GM21423 (cell line): ENCODE measurements around the gene MUC21.
A peak's percentile ranks its signal among the peaks of the same experiment; 100 is the strongest.

Experiments
- ATAC-seq: cut with Tn5 transposase; IDR thresholded peaks from one replicate; pipeline ENCODE4 v1.9.1; 2021; ENCODE audit warnings: mild to moderate bottlenecking, moderate library complexity; ENCODE audit not compliant: unreplicated experiment

Gene MUC21

GRCh38 chr6:30983439-30983838, at the start of gene MUC21:
TSS of gene MUC21 (plus strand) at chr6:30983718. CDS start at chr6:30983959, 241 bp downstream.
- ATAC-seq, result no peak

- ATAC-seq, result no peak
Measured at GRCh38 chr6:30935018-30935417, 48.5 kb upstream of the MUC21 start.

DNA sequence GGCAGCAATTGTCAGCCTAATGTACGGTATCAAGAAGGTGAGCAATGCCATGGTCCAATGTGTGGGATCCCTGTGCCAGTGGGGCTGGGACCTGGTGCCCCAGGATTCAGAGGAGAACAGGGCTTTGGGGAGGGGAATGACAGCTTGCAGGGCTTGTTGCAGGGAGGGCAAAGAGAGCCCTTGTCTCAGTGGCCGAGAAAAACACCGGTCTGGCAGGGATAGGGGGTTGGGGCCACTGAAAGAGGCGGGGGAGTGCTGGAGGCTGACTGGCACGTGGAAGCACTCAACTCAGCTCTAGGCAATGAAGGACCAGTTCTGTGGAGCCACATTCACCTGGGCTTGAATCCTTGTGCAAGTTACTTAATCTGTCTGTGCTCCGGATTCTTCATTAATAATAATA, 46.3 kb upstream of the MUC21 start:
- no peak for ATAC-seq

GRCh38 chr6:30938730-30939129, 44.8 kb upstream of the MUC21 start:
- no peak for ATAC-seq

- no peak for ATAC-seq
Measured at GRCh38 chr6:30939473-30939872, 44.0 kb upstream of the MUC21 start.

GRCh38 chr6:30940361-30940986, 43.0 kb upstream of the MUC21 start, which contains the start of gene MUCL3:
TSS of gene MUCL3 (plus strand) at chr6:30940973. CDS start at chr6:30941000, 27 bp downstream.
- ATAC-seq, result no peak

GRCh38 chr6:30942338-30943060, 41.0 kb upstream of the MUC21 start:
- no peak for ATAC-seq

DNA sequence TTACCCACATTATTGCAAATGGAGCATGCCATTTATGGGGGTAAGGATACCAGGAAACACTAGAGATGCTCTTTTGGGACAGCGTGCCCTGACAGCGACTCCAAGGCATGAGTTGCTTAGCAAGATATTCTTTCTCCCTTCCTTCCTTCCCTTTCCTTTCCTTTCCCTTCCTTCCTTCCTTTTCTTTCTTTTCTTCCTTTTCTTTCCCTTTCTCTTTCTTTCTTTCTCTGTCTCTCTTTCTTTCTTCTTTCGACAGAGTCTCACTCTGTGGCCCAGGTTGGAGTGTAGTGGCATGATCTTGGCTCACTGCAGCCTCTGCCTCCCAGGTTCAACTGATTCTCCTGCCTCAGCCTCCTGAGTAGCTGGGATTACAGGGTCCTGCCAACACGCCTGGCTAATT, 39.5 kb upstream of the MUC21 start:
- ATAC-seq, result no peak

GRCh38 chr6:30945281-30945680, 38.2 kb upstream of the MUC21 start:
- ATAC-seq, result no peak

DNA sequence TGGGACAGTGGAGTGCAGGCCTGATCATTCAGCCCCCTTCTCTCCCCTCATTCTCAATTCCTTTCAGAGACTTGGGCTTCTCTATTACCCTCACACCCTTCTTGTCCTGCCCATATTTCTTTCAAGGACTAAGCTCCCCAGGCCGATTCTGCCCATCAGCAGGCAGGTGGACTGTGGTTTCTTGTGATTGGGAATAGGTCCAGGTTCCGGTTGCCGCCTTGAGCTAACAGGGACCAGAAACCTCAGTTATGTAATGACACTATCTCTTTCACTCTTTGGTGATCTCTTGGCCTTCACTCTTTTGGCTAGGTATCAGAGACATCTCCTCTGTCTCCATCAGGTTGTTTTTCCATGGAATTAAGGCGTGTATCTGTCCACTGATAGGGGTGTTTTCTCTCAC, 36.3 kb upstream of the MUC21 start:
- ATAC-seq, result no peak

- no peak for ATAC-seq
Measured at GRCh38 chr6:30948811-30949210, 34.7 kb upstream of the MUC21 start.

- ATAC-seq, result no peak
Measured at GRCh38 chr6:30951907-30952469, 31.5 kb upstream of the MUC21 start.

DNA sequence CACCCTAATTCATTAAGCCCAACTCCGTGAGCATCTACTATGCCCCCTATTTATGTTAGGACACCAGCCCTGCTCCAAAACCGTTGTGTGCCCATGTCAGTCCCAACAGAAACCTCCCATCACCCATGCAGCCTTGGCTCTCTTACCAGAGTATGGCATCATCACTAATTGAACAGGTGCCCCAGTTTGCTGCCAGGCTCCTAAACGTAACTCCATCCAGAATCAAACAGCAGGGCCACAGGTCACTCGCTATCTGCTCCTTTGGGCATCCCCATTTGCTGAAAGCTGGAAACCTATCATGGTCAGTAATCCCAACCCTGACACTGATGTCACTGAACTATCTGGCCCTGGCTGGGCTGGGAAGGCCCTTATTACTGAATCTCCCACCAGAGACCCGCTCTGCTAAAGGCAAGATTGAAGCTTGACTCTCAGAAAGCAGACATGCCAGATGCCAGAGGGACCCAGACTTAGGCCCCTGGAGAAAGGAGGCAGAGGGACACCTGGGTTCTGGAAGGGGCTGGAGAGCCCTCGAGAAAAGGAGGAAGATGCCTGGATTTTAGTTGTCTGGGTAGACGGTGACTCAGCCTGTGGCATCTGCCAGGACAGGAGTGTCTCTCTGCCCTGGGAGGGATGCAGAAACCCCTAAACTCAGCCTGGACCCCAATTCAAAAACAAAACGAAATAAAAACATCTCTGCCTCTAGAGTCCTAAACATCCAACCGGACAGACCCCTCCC, 28.7 kb upstream of the MUC21 start:
- no peak for ATAC-seq

GRCh38 chr6:30955367-30956042, 28.0 kb upstream of the MUC21 start:
- ATAC-seq, result peak; percentile 60

DNA sequence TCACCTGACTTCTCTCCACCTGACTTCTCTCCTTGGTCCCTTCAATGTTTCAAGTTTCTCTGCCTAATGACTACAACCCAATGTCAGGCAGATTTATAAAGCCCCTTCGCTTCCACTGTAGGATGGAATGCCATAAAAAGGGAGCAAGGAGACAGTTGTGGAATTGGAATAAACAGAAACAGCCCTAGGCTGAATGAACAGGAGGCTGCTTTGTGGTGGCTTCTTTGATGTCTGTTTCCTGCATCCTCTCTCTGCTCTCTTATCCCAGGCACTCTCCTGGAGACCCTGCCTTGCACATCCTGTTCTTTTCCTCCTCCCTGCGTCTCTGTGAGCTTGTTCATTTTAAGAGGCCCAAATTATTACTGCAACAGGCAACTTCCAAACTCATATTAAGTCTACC, 25.8 kb upstream of the MUC21 start:
- ATAC-seq, result no peak

DNA sequence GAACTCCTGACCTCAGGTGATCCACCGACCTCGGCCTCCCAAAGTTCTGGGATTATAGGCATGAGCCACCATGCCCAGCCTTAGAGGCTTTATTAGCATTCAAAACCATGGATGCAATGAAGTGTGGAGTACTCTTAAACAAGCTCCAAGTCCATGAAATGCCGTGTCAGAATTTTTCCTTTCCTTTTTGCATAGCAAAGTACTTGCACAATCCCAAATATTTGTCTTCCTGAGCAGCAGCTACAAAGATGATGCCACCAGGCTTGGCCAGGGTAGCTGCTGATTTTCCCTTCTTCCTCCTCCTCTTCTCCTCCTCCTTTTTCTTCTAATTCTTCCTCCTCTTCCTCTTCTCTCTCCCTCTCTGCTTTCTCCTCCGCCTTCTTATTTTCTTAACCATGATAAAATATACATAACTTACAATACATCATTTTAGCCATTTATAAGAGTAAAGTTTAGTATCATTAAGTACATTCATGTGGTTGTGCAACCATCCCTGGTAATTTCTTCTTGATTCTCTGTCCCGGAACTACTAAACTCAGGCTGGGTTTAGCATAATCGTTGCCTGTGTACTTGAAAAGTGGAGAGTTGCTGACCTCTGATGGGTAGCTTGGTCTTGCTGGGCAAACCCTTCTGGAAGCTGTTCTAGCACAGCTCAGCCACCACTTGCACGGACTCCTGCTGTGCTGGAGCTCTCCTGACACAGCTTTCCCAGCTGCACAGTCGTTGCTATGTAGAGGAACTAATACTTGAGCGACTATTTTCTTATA, 22.4 kb upstream of the MUC21 start:
- no peak for ATAC-seq

- no peak for ATAC-seq
Measured at GRCh38 chr6:30962716-30963115, 20.8 kb upstream of the MUC21 start.

- no peak for ATAC-seq
Measured at GRCh38 chr6:30963641-30964040, 19.9 kb upstream of the MUC21 start.

DNA sequence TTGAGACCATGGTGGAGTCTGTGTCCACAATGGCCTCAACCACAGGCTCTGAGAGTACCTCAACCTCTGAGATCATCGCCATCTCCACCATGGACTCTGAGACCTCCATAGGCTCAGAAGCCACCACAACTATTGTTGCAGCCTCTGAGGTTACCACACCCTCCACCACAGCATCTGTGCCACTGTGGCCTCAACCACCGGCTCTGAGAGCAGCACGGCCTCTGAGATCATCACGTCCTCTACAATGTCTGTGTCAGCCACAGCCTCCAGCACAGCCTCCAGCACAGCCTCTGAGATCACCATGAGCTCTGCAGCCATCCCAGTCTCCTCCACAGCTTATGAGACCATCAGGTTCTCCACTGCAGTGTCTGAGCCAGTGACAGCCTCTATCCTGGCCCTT, 19.4 kb upstream of the MUC21 start:
- ATAC-seq, result no peak

DNA sequence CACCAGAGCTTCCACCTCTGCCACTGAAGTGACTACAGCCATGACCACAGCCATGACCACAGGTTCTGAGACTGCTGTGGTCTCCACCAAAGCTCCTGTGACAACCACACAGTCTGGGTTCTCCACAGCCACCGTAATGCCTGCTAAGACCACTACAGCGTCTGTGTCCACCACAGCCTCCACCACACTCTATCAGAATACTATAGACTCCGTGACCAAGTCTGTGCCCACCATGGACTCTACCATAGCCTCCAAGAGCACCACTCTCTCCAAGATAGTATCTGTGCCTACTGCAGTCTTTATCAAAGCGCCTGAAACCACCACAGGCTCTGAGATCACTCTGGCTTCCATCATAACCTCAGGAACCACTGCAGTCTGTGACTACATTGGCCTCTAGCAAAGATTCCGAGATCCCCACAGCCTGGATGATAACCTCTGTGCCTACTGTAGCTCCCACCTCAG, 18.3 kb upstream of the MUC21 start:
- ATAC-seq, result no peak
